Heart left ventricle (tissue), 16 donors: ENCODE data around the gene CFAP54. TPM values are rescaled to one million over a fixed set of nuclear protein-coding genes. Genes with fewer than 3 reads are reported as not detected.

Experiments used
- ATAC-seq, 4 donors: fragments of 200-7000 bp; cut with Tn5 transposase; one replicate each; pipeline ENCODE4 v1.9.1; 2020 to 2022; ENCODE audit warnings: moderate library complexity in 4 of 4, mild to moderate bottlenecking in 3 of 4, moderate number of reproducible peaks in 1 of 4
- DNase-seq, 5 donors: peaks; one replicate each; pipeline ENCODE4 v3.0.0-alpha.2; 2020
- H3K27ac ChIP-seq, 12 donors: fragments of 200-600 bp; sonication (generic) in 4 of 12; one replicate each; pipeline versions ENCODE4 v1.5.0 to v1.8.0; 2016 to 2022; ENCODE audit warnings: mild to moderate bottlenecking in 2 of 12
- H3K27me3 ChIP-seq, 9 donors: fragments of 200-600 bp; sonication (generic) in 2 of 9; one replicate each; pipeline versions ENCODE4 v1.5.1 to v1.8.0; 2016 to 2022; ENCODE audit warnings: mild to moderate bottlenecking in 3 of 9
- H3K36me3 ChIP-seq, 9 donors: fragments of 200-600 bp; sonication (generic) in 2 of 9; one replicate each; pipeline versions ENCODE4 v1.5.0 to v1.8.0; 2018 to 2022; ENCODE audit warnings: mild to moderate bottlenecking in 2 of 9
- H3K4me1 ChIP-seq, 12 donors: fragments of 200-600 bp; sonication (generic) in 4 of 12; one replicate each; pipeline versions ENCODE4 v1.5.0 to v1.8.0; 2016 to 2022; ENCODE audit warnings: mild to moderate bottlenecking in 3 of 12
- H3K4me3 ChIP-seq, 12 donors: fragments of 200-600 bp; sonication (generic) in 4 of 12; one replicate each; pipeline versions ENCODE4 v1.5.0 to v1.8.0; 2017 to 2022; ENCODE audit warnings: mild to moderate bottlenecking in 9 of 12, moderate library complexity in 4 of 12
- H3K9me3 ChIP-seq, 12 donors: fragments of 200-600 bp; sonication (generic) in 4 of 12; one replicate each; pipeline versions ENCODE4 v1.5.0 to v1.8.0; 2016 to 2022; ENCODE audit warnings: mild to moderate bottlenecking in 1 of 12
- POLR2A ChIP-seq, 2 donors: fragments of 450-650 bp; IDR thresholded peaks; one replicate each; pipeline ENCODE4 v1.6.1; 2017; ENCODE audit warnings: antibody characterized with exemption in 2 of 2, mild to moderate bottlenecking in 2 of 2, moderate library complexity in 2 of 2
- WGBS, 4 donors: extraction: QIAGEN DNeasy Blood & Tissue Kit in 2 of 4; methylation state at CpG; one replicate each; pipeline versions ENCODE4 v1.1.5 to v1.1.7; 2013 to 2018; 5-methylcytosine and 5-hydroxymethylcytosine counted together
- intact Hi-C, 10 donors: fragments of 100-400 bp; cut with DNase I; formaldehyde crosslinking; loops; one replicate each; pipeline versions ENCODE4 v1.11.1 to v1.14.2; 2022
- polyA plus RNA-seq, 2 donors: library from polyadenylated mRNA; stranded (reverse); fragments of 200-250 nt; gene quantifications; one replicate each; pipeline ENCODE4 v1.2.3, GENCODE V29; 2013
- total RNA-seq, 9 donors: library from RNA; depleted of rRNA in 2 of 9; stranded (reverse); fragments of >200 nt in 2 of 9; fragmentation: NEBNext Ultra II Directional in 3 of 9; extraction: Animal tissue kit (Norgen Biotek cat#: 25700) in 3 of 9; gene quantifications; one replicate each; pipeline versions ENCODE4 v1.1.0 to v1.2.4, GENCODE V29; 2016 to 2023
- TF ChIP-seq, protein P1 (sequence below), 12 donors: fragments of 200-600 bp; sonication (generic) in 4 of 12; IDR thresholded peaks; one replicate each; pipeline versions ENCODE4 v1.5.0 to v1.8.0; 2018 to 2022; ENCODE audit warnings: antibody characterized with exemption in 12 of 12, mild to moderate bottlenecking in 5 of 12
- donor health status: ischemic (EF 13 %, LVEDD 7.1; RV severe dilation, severe dysfunction).
- donor health status: healthy with polysubstance abuse.
- donor health status: DM: no; HTN: yes; CAD: no.
- donor health status: DM: no; HTN: no; CAD: no.
- donor health status: ischemic (EF 25% LVEDD 6.9; RV normal size, moderate dysfunction).
- donor health status: ischemic (EF 25% LVEDD 5.7; RV mildly dilated, moderate dysfunction).
- donor health status: healthy.
- donor health status: DM: yes; HTN: yes; CAD: no.
- donor health status: ischemic (EF 35%, LVEDD 5.7; RV mildly dilated, moderate dysfunction).
- donor health status: nonischemic (EF 11% LVEDD 7.7; RV severe dilation, severe dysfunction).
- donor health status: DM: yes; HTN: yes; CAD: no.
- donor health status: PGD.
- donor health status: ischemic (EF 29% LVEDD 5.4; RV normal size, mild dysfunction).
- donor health status: nonischemic (EF 23%, LVEDD 6.1; RV moderate dilation, normal function).

The CFAP54 gene
- total and polyA plus RNA-seq, 11 donors = 0.07 to 0.79 (median 0.13) TPM; not detected in 1

- no peak for DNase-seq
- no peaks in the 10 kb centered on the region for H3K4me1 ChIP-seq
- H3K27me3 ChIP-seq = peaks cover 0 to 2% (median 0%) of the 10 kb centered on the region in 9 donors
- no peaks in the 10 kb centered on the region for H3K36me3 ChIP-seq
- H3K4me3 ChIP-seq = no peak overlapping the region
- peaks cover 0 to 6% (median 0%) of the 10 kb centered on the region in 12 donors for H3K9me3 ChIP-seq
- ATAC-seq = no peak
- TF ChIP-seq, protein P1, sequence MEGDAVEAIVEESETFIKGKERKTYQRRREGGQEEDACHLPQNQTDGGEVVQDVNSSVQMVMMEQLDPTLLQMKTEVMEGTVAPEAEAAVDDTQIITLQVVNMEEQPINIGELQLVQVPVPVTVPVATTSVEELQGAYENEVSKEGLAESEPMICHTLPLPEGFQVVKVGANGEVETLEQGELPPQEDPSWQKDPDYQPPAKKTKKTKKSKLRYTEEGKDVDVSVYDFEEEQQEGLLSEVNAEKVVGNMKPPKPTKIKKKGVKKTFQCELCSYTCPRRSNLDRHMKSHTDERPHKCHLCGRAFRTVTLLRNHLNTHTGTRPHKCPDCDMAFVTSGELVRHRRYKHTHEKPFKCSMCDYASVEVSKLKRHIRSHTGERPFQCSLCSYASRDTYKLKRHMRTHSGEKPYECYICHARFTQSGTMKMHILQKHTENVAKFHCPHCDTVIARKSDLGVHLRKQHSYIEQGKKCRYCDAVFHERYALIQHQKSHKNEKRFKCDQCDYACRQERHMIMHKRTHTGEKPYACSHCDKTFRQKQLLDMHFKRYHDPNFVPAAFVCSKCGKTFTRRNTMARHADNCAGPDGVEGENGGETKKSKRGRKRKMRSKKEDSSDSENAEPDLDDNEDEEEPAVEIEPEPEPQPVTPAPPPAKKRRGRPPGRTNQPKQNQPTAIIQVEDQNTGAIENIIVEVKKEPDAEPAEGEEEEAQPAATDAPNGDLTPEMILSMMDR (IDR thresholded peaks at IDR 0.05) = no peak
- no peak for TF ChIP-seq POLR2A (IDR thresholded peaks at IDR 0.05)
- 62 to 76% (median 64%) methylated on average over 2 of the region's 2 CpGs for WGBS, 4 donors
- H3K27ac ChIP-seq = no peak overlapping the region
- intact Hi-C loops = no loop called here
These were observed 372.3 kb downstream of the CFAP54 start for GRCh38 chr12:96861656-96862055.

DNA sequence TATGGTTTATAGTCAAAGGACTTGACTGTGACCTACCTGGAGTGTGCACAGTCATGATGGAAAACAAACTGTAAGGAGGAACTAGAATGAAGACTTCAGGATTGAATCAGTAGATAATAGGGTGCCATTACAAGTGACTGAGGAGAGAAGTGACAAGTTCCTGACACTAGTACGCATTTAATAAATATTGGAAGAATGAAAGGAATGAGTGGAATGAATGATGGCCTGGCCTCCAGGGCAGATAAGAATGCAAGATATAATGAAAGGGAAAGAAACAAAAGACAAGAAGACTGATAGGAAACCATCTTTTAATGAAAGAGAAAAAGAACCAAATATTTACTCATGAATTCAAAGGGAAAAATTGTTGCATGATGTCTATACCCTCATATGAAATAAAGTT, 372.9 kb downstream of the CFAP54 start:
- peaks cover 0 to 2% (median 0%) of the 10 kb centered on the region in 9 donors for H3K27me3 ChIP-seq
- peaks cover 0 to 4% (median 0%) of the 10 kb centered on the region in 12 donors for H3K9me3 ChIP-seq
- intact Hi-C loops = no loop called here
- no peak overlapping the region for H3K4me3 ChIP-seq
- TF ChIP-seq, protein P1 (IDR thresholded peaks at IDR 0.05) = no peak
- TF ChIP-seq POLR2A (IDR thresholded peaks at IDR 0.05) = no peak
- H3K4me1 ChIP-seq = no peaks in the 10 kb centered on the region
- 31 to 57% (median 49%) methylated on average over 1 of the region's 1 CpG for WGBS, 4 donors
- no peak for DNase-seq
- no peaks in the 10 kb centered on the region for H3K36me3 ChIP-seq
- H3K27ac ChIP-seq = no peak overlapping the region
- ATAC-seq = no peak

DNA sequence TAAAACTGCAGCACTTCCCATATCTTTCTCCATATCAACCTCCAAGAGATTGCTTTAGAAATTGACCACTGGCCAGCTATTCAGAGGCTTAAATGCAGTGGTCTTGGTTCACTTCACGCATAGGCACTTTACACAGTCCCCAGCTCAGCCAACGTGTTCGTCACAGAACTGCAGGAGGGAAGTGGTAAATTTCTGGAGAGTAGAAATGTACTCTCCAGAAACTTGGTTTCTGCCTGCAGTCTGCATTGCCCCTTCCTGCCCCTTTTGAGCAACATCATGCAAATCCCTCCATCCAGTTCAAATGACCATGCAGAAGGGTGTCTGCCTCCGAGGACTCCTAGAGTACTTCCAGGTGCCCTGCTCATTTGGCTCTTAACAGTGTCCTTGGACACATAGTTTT, 375.0 kb downstream of the CFAP54 start:
- no peak overlapping the region for H3K27ac ChIP-seq
- TF ChIP-seq POLR2A (IDR thresholded peaks at IDR 0.05) = no peak
- TF ChIP-seq, protein P1 (IDR thresholded peaks at IDR 0.05) = no peak
- 56 to 66% (median 63%) methylated on average over 4 of the region's 4 CpGs for WGBS, 4 donors

DNA sequence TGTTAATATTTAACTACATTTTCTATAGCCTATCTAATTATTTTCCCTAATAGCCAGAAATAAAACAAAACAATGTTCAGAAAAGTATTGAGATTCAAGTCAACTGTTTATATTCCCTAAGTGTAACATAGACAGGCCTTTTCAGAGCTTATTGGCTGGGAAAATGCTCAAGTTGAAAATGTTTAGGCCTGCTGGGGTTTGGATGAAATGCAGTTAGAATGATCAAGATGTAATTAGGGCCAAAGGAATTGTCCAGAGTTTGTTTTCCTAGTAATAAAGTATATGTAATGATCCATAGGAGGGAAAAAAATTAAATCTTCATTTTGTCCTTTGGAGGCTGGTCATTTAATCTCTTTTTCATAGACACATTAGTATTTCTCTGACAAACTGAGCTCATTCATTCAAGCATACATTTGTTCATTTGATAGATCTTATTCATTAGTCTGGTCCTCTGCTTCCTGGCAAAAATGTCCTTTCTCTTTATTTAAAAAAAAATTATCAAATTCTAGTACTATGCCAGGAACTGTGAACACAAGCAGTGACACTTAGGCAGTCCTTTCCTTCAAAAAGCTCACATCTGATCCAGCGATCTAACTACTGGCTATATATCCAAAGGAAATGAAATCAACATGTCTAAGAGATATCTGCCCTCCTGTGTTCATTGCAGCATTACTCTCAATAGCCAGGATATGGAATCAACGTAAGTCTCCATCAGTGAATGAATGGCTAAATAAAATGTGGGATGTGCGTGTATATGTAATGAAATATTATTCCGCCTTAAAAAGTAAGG, 377.6 kb downstream of the CFAP54 start:
- H3K36me3 ChIP-seq = no peaks in the 10 kb centered on the region
- H3K9me3 ChIP-seq = peaks cover 0 to 3% (median 0%) of the 10 kb centered on the region in 12 donors
- no peak overlapping the region for H3K27ac ChIP-seq
- H3K4me3 ChIP-seq = no peak overlapping the region
- no peak for DNase-seq
- TF ChIP-seq, protein P1 (IDR thresholded peaks at IDR 0.05) = no peak
- TF ChIP-seq POLR2A (IDR thresholded peaks at IDR 0.05) = no peak
- WGBS, 4 donors = 85 to 89% (median 87%) methylated on average over 4 of the region's 4 CpGs
- intact Hi-C loops = no loop called here
- no peaks in the 10 kb centered on the region for H3K4me1 ChIP-seq
- ATAC-seq = no peak
- no peaks in the 10 kb centered on the region for H3K27me3 ChIP-seq

More for the DNA sequence above, 375.0 kb downstream of the CFAP54 start:
- H3K4me3 ChIP-seq = no peak overlapping the region
- DNase-seq = no peak
- H3K27me3 ChIP-seq = peaks cover 0 to 2% (median 0%) of the 10 kb centered on the region in 9 donors
- intact Hi-C loops = no loop called here
- H3K4me1 ChIP-seq = no peaks in the 10 kb centered on the region
- no peak for ATAC-seq
- H3K36me3 ChIP-seq = no peaks in the 10 kb centered on the region
- H3K9me3 ChIP-seq = no peaks in the 10 kb centered on the region
